Urothelium cell line (cell line): ENCODE data around the gene GMPPB.
A peak's percentile ranks its signal among the peaks of the same experiment; 100 is the strongest.
"Not testable (repeated sequence)": the region's sequence is repeated elsewhere in the genome, so short reads cannot be mapped to it uniquely, and the experiment has no call there.

Source experiments
- DNase-seq: peaks from one replicate; pipeline ENCODE4 v3.0.0; 2011; ENCODE audit warnings: low spot score, mixed read lengths
- FAIRE-seq: peaks from 2 replicates; lab custom pipeline; 2011; peaks lifted over from hg19 to GRCh38; lab: Jason Lieb, UNC

The GMPPB gene

DNA sequence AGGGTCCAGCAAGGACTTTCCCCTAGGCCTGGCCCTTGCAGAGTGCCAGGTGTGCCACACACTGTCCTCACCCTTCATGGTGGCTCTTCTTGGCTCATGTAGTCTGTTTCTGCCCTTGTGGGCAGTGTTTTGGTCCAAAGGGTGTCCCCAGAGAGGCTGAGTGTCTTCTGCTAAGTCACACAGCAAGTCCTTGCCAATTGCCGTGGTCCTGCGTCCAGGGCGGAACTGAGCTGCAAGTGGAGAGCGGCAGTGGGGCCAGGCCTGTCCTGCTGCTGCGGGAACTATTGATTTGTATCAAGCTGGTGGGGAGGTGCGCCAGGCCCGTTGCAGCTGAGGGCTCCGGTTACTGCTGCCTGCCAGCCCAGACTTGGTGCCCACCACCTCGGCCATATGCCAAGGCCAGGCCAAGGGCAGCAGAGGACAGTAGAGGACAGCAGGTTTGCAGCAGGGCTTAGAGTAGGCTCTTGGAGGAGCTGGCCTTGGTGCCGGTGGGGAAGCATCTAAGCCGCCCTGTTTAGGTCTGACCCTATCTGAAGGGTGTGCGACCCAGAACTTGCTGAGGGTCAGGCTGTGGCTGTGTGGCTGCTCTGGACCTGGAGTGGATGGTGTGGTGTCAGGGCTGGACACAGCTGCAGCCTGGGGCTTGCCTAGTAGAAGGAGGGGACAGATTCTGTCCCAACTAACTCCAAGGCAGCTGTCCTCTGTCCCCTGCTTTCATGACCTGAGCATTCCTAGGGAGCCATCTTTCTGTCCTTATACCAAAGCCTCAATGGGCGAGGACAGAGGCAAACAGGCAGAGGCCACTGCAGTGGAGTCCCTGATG, 8.8 kb downstream of the GMPPB start:
- FAIRE-seq (no peak), DNase-seq (no peak)

- FAIRE-seq: no peak
Observed at GRCh38 chr3:49713336-49714105, 10.2 kb downstream of the GMPPB start.

GRCh38 chr3:49712631-49713317, 11.0 kb downstream of the GMPPB start:
- FAIRE-seq: peak; percentile 65
- DNase-seq: no peak

More at GRCh38 chr3:49713336-49714105, 10.2 kb downstream of the GMPPB start:
- no peak for DNase-seq

- FAIRE-seq: no peak
- no peak for DNase-seq
Observed at GRCh38 chr3:49712166-49712565, 11.6 kb downstream of the GMPPB start.

DNA sequence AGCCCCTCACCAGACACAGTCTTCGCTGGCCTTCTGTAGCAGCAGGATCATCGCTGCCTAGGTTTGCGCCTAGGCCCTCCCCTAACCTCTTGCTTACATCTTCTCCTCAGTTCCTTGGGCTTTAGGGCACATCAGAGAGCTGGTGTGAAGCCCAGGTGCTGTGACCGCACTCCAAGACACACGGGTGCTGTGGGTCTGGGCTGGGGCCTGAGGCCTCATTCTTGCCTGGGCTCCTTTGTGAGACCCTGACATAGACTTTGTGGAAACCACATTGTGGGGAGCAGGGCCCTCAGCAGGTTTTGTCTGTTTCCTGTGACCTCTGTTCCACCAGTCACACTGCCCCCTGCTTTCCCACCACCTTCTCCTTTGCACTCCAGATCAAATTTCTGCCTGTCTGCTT, 12.3 kb downstream of the GMPPB start:
- DNase-seq: no peak
- no peak for FAIRE-seq

GRCh38 chr3:49709852-49710251, 13.9 kb downstream of the GMPPB start:
- no peak for FAIRE-seq

GRCh38 chr3:49707113-49707480, 16.7 kb downstream of the GMPPB start:
- FAIRE-seq (no peak), DNase-seq (no peak)

More at GRCh38 chr3:49709852-49710251, 13.9 kb downstream of the GMPPB start:
- DNase-seq: no peak

DNA sequence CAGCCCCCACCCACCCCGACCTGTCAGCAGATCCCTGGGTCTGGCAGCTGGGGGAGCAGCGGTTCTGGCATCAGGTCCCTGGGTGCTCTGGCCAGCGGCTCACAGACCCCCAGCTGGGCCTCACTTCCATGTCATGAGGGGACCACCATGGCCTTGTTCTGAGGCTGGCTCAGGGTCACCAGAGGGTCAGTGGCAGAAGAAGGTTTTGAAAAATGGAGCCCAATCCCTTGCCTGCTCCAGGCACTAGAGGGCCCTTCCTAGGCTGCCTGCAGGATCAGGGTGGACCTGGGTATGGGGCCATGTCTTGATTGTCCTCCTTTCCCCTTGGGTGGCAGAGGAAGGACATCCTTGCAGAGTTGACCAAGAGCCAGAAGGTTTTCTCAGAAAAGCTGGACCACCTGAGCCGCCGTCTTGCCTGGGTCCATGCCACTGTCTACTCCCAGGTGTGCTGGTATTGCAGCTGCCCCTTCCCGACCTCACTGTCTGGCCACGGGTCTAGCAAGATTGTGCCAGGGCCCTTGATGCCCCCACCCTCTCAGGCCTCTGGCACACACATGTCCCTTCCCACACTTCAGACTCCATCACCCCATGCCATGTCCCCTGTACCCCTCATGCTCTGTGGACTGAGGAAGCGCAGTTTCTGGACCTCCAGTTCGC, 17.2 kb downstream of the GMPPB start:
- no peak for FAIRE-seq
- DNase-seq: no peak

GRCh38 chr3:49705390-49705960, 18.3 kb downstream of the GMPPB start:
- DNase-seq (no peak), FAIRE-seq (no peak)

DNA sequence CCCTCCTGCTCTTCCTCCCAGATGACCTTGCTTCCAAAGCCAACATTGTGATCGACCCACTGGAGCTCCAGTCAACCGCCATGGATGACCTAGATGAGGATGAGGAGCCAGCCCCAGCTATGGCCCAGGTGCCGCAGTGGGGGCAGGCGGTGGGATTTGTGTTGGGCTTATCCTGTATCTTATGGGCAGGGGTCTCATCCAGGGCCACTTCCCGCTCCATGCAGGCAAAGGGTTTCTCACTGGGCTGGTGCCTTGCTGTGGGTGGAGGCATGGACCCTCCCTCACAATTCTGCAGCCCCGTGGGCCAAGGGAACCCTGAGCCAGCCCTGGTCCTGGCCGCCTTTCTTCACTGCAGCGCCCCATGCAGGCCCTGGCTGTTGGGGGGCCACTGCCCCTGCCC, 19.1 kb downstream of the GMPPB start:
- no peak for FAIRE-seq
- DNase-seq: no peak

- FAIRE-seq (no peak), DNase-seq (no peak)
Observed at GRCh38 chr3:49703956-49704355, 19.8 kb downstream of the GMPPB start.

- peak; percentile 91 for FAIRE-seq
Observed at GRCh38 chr3:49703443-49703927, 20.3 kb downstream of the GMPPB start.

DNA sequence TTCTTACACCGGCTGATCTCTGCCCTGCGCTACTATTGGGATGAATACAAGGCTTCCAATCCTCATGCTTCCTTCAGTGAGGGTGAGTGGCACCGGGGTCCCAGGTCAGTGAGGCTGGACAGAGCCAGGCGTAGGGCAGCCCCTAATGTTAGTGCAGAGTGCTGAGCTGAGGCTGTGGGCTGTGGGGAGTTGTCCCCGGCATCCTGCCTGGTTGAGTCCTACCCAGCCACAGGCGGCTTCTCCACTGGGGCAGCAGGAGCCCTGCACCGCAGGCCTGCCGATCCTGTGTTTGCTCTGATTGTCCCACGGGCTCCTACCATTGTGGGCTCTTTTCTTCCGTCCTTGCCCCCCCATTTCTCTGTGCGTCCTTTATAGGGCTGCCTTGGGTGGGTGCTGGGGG, 21.1 kb downstream of the GMPPB start:
- FAIRE-seq: no peak

More at GRCh38 chr3:49703443-49703927, 20.3 kb downstream of the GMPPB start:
- peak; percentile 84 for DNase-seq

GRCh38 chr3:49701388-49702077, 22.2 kb downstream of the GMPPB start:
- no peak for FAIRE-seq

More for the DNA sequence above, 21.1 kb downstream of the GMPPB start:
- DNase-seq: no peak

DNA sequence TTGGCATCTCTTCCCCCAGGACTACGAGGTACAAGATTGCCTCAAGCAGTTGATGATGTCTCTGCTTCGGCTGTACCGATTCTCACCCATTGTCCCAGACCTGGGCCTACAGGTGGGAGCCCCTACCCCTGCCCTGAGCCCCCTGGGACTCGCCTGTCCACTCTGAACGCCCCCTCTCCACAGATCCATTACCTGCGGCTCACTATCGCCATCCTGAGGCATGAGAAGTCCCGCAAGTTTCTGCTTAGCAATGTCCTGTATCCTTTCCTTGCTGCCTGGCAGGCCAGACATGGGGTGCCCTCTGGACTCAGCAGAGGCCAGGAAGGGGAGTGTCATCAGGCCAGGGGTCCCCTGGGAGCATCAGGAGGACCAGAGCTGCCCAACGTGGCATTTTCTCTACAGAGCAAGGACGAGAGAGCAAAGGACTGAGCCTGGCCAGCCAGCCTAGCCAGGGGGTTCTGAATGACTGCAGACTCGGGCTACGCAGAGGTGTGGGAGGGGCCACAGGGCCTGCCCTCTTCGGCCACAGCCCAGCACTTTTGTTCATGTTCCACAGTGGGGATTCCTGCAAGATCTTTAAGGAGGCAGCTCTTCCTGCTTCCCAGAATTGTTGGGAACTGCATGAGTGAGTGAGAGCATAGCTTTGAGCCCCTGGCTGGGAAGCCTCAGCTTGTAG, 23.2 kb downstream of the GMPPB start:
- FAIRE-seq: no peak
- no peak for DNase-seq

More at GRCh38 chr3:49701388-49702077, 22.2 kb downstream of the GMPPB start:
- DNase-seq: no peak

GRCh38 chr3:49700014-49700413, 23.7 kb downstream of the GMPPB start:
- FAIRE-seq (peak; percentile 9), DNase-seq (no peak)

DNA sequence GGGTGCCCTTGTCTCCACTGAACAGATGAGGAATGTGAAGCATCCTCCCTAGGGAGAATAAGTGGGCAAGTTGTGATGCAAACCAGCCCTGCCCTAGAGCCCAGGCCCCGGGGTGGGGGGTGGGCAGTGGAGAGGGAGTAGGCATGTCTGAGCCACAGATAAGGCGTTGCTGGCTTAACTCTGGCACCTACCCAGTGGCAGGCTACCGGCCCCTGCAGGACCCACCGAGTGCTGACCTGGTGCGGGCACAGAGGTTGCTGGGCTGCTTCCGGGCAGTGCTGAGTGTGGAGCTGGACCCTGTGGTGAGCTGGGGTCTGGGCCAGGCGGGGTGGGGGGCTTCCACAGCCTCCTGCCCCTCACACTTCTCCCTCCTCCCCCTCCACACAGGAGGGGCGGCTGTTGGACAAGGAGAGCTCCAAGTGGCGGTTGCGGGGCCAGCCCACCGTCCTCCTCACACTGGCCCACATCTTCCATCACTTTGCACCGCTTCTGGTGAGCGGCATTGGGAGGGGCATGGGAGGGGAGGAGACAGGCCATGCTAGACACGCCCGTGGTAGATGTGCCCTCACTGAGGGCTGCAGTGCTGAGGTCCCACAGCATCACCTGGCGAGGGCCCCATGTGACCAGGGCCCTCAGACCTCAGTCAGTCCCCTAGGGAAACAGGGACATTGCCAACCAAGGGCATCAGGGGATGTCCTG, 24.3 kb downstream of the GMPPB start:
- no peak for DNase-seq
- no peak for FAIRE-seq

DNA sequence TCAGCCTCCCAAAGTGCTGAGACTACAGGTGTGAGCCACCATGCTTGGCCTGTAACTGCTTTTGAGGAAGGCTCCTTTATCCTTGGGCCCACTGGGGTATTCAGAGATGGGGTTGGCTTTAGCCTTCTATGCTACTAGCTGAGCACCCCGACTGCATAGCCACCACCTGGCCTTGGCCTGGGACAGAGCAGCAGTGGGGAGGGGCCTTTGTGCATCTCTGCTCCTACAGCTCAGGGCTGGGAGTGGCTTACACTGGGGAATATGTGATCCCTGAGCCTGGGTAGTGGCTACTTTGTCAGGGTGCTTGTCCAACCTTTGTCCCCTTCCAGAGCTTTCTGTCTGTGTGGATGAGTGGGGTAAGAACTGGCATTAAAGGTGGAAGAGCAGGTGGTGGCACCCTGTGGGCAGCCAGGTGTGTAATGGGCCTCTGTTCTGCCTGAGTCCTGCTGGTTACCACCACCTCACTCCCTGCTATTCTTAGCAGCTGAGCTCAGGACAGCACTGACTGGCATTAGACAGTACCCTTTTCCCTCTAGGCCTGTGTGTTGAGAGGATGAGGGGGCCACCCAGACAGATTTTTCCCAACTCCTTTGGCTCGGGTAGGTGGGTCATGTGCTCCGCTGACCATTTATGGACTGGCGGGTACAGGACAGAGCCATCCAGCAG, 28.3 kb downstream of the GMPPB start:
- FAIRE-seq: not testable (repeated sequence)

More for the DNA sequence above, 28.3 kb downstream of the GMPPB start:
- DNase-seq: not testable (repeated sequence)
